Activated effector memory CD4-positive, alpha-beta T cell treated with Interleukin-2 at 50 U/mL for 16 hours (primary cell): Measurements from ENCODE around the gene PRMT3.
"Not testable (repeated sequence)": the region's sequence is repeated elsewhere in the genome, so short reads cannot be mapped to it uniquely, and the experiment has no call there.

Experiments
- DNase-seq: peaks from one replicate; pipeline ENCODE4 v3.0.0-alpha.2; 2020

PRMT3 gene

GRCh38 chr11:20518323-20518834 lies 130.9 kb downstream of the PRMT3 start:
- no peak for DNase-seq

DNA sequence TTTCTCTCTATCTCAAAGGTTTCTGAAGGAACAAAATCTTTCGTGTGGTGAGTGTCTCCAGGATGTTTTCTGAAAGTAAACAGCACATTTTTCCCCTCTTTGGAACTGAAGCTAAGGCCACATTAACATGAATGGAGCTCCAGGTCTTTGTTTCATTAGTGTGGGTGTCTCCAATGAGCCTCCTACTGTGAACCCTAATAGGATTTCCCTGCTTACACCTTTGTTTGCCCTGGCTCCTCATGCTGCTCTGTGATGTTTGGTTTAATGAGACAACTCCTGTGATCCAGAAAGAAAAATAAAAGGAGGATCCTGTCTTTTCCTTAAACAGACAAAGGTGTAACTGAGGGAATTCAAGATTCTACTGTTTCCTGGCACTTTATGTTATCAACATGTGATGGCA lies 135.0 kb downstream of the PRMT3 start:
- no peak for DNase-seq

- no peak for DNase-seq
Observed at GRCh38 chr11:20529757-20530156, 142.2 kb downstream of the PRMT3 start.

- DNase-seq: no peak
Observed at GRCh38 chr11:20530942-20531703, 143.6 kb downstream of the PRMT3 start.

- no peak for DNase-seq
Observed at GRCh38 chr11:20535271-20535881, 147.9 kb downstream of the PRMT3 start.

- no peak for DNase-seq
Observed at GRCh38 chr11:20536365-20536764, 148.8 kb downstream of the PRMT3 start.

DNA sequence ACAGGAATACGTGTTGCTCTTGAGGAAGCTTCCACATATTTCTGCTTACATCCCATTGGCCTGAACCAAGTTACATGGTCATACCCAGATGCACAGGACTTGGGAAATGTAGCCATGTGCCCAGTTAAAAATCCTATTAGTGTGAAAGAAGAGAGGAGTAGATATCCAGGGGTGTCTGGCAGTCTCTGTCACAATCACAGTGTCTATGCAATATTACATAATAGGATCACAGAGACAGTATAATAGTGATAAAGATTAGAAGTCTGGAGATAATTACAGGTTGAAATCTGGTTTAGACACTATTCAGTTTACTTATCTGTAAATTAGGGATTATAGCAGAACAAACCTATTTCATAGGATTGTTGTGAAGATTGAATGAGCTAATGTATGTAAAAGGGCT lies 149.3 kb downstream of the PRMT3 start:
- DNase-seq: no peak

DNA sequence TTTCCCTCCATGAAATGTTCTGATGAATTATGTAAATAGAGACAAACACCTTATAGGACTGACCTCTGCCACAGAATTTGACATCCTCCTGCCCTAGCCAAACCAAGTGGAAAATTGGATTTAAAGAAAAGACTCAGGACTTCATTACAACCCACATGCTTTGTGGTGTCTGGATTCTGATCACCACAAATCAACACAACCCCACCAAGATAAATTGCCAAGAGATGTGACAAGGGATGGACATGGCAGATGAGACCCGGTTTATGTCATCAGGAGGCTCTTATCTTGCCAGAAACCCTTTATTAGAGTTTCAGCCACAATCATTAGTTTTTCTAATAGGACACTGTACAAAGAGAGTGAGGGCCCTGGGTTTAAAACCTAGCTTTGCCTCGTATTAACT lies 154.0 kb downstream of the PRMT3 start:
- no peak for DNase-seq

GRCh38 chr11:20544603-20545237 lies 157.2 kb downstream of the PRMT3 start:
- DNase-seq: no peak

- no peak for DNase-seq
Observed at GRCh38 chr11:20547411-20547810, 159.9 kb downstream of the PRMT3 start.

DNA sequence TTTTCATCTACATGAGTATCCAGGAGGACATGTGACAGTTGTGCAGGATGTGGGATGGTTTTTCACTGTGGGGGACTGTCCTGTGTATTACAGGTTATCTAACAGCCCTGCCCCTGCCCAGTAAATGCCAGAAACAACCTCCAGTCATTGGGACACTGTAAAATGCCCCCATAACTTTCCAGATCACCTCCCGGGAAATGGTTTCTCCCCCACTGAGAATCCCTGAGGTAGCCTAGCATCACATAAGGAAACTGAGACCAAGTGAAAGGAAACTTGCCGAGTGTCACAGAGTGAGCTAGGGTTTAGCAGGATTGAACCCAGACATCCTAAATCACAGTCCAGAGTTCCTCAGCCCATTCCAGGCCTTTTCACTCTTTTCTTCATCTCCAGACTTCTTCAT lies 163.6 kb downstream of the PRMT3 start:
- DNase-seq: no peak

DNA sequence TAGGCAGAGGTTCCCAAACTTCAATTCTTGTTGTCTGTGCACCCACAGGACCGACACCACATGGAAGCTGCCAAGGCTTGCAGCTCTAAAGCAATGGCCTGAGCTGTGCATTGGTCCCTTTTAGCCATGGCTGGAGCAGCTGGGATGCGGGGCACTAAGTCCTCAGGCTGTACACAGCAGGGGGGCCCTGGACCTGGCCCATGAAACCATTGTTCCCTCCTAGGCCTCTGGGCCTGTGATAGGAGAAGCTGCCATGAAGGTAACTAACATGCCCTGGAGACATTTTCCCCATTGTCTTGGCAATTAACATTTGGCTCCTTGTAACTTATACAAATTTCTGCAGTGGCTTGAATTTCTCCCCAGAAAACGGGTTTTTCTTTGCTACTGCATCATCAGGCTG lies 168.3 kb downstream of the PRMT3 start:
- no peak for DNase-seq

- not testable (repeated sequence) for DNase-seq
Observed at GRCh38 chr11:20556396-20556795, 168.9 kb downstream of the PRMT3 start.

GRCh38 chr11:20558741-20559140 lies 171.2 kb downstream of the PRMT3 start:
- no peak for DNase-seq
